Subcutaneous abdominal adipose tissue (tissue), 5 donors: Measurements from ENCODE around the gene ZCCHC24.

Experiments
- H3K27ac ChIP-seq: one replicate; pipeline ENCODE4 v1.7.0; 2013; ENCODE audit warnings: low read depth, mild to moderate bottlenecking, inconsistent platforms, low read length, moderate library complexity
- H3K27me3 ChIP-seq, 5 donors: one replicate each; pipeline ENCODE4 v1.7.0; 2013; ENCODE audit warnings: low read length in 5 of 5, inconsistent platforms in 1 of 5; ENCODE audit not compliant: control insufficient read depth in 5 of 5, insufficient read depth in 4 of 5
- H3K36me3 ChIP-seq, 5 donors: one replicate each; pipeline ENCODE4 v1.7.0; 2013; ENCODE audit warnings: low read length in 5 of 5; ENCODE audit not compliant: control insufficient read depth in 5 of 5, insufficient read depth in 5 of 5
- H3K4me1 ChIP-seq, 5 donors: one replicate each; pipeline ENCODE4 v1.7.0; 2013; ENCODE audit warnings: low read length in 5 of 5, mild to moderate bottlenecking in 3 of 5, moderate library complexity in 1 of 5; ENCODE audit not compliant: control insufficient read depth in 5 of 5, insufficient read depth in 5 of 5
- H3K4me3 ChIP-seq, 5 donors: one replicate each; pipeline ENCODE4 v1.7.0; 2013; ENCODE audit warnings: low read length in 5 of 5, low read depth in 1 of 5
- H3K9ac ChIP-seq, 5 donors: one replicate each; pipeline ENCODE4 v1.7.0; 2013; ENCODE audit warnings: low read length in 5 of 5, mild to moderate bottlenecking in 4 of 5, moderate library complexity in 3 of 5
- H3K9me3 ChIP-seq, 5 donors: one replicate each; pipeline ENCODE4 v1.7.0; 2013; ENCODE audit warnings: low read length in 5 of 5; ENCODE audit not compliant: control insufficient read depth in 5 of 5
- donor health status: healthy.
- donor health status: healthy.
- donor health status: healthy.
- donor health status: healthy.
- donor health status: healthy.

Gene ZCCHC24

DNA sequence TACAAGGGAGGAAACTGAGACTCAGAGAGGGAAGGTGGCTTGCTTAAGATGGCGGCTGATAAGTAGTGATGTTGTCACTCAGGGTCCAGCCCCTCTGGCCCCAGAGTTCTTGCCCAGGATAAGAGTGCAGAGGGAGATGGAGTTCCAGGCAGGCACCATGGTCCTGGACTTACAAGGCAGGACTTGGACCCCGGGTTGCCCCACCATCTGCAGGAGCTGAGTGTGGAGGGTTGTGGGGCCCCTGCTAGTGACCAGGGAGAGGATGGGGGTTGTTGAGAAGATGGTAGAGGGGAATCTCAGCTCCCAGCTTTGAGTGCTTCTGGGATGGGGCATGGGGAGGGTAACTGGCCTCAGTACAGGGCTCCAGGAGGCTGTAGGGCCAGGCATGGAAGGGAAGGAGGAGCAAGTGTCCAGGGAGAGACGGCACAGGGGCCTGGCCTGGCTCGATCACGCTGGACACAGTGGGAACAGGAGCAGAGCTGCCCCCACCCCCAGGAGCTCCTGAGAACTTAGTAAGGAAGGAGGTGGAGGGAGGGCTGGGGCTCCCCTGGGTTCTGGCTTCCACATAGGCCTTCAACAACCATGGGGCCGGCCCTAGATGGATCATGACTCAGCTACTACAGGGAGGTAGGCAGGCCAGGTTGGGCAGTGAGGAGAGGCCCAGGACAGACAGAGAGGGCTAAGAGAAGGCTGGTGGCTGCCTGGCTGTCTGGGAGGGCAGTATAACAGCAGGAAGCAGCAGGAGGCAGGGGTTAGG lies 69.9 kb downstream of the ZCCHC24 start:
- no peak overlapping the region for H3K27ac ChIP-seq
- no peak overlapping the region for H3K4me3 ChIP-seq
- peaks cover 9 to 22% (median 20%) of the 10 kb centered on the region in 5 donors for H3K4me1 ChIP-seq
- H3K27me3 ChIP-seq, result no peaks in the 10 kb centered on the region
- no peak overlapping the region for H3K9ac ChIP-seq
- H3K9me3 ChIP-seq, result peaks cover 0 to 3% (median 0%) of the 10 kb centered on the region in 5 donors
- no peaks in the 10 kb centered on the region for H3K36me3 ChIP-seq

DNA sequence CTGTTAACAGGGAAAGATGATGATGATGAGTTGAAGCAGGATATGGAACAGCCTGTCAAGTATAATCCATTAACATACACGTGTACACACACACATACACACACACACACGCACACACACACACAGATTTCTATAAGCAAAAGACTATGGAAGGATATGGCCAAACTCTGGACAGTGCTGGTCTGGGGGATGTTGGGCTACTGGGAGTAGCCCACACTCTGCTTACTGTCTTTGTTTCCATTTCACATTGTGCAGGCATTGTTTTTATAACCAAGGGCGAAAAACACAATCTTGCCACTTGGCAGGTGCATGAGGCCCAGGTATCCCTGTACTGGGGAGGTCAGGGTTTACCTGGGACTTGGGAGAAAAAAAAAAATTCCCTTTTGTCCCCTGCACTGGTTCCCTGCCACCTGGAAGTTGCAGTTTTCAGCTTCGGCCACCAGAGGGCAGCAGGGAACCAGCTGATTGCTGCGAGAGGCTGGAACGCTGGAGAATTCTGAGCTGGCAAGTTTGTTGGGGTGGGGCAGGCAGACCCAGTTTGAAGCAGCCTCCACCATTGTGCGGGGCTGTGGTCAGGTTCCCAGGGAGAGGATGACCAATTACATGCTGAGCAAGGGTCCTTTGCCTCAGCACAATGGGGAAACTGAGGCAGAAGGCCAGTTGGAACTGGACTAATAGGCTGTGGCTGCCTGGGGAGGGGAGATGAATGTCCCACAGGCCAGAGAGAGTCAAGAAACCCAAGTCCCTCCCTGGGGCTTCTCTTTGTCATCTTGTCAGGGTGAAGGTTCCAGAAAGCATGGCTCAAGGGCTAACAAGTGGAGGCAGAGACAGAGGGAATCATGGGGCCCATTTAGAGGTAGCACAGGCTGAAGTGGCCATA lies 70.9 kb downstream of the ZCCHC24 start:
- Histone ChIP-seq H3K9ac (no peak overlapping the region), H3K36me3 (no peaks in the 10 kb centered on the region), H3K9me3 (peaks cover 0 to 3% (median 0%) of the 10 kb centered on the region in 5 donors), H3K27me3 (no peaks in the 10 kb centered on the region), H3K4me1 (peaks cover 3 to 13% (median 10%) of the 10 kb centered on the region in 5 donors), H3K27ac (no peak overlapping the region), H3K4me3 (no peak overlapping the region)

DNA sequence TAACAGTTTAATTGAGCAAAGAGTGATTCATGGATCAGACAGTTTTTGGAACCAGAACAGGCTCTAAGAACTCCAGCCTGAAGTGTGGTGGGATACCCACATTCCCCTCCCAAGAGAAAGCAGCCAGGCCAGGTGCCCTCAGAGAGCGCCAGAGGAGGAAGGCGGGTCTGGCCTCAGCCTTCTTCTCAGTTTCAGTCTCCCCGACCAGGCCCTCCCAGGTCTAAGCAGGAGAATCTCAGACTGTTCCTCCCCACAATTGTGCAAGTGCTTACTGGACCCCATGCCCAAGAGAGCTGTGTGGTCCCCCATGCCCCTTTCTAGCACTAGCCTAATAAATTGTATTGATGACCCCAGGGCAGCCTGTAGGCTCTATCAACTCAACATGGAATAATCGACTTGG lies 72.6 kb downstream of the ZCCHC24 start:
- Histone ChIP-seq H3K4me1 (peaks cover 0 to 6% (median 5%) of the 10 kb centered on the region in 5 donors), H3K4me3 (no peak overlapping the region), H3K27ac (no peak overlapping the region), H3K36me3 (no peaks in the 10 kb centered on the region), H3K27me3 (no peaks in the 10 kb centered on the region), H3K9ac (no peak overlapping the region), H3K9me3 (peaks cover 0 to 3% (median 0%) of the 10 kb centered on the region in 5 donors)

DNA sequence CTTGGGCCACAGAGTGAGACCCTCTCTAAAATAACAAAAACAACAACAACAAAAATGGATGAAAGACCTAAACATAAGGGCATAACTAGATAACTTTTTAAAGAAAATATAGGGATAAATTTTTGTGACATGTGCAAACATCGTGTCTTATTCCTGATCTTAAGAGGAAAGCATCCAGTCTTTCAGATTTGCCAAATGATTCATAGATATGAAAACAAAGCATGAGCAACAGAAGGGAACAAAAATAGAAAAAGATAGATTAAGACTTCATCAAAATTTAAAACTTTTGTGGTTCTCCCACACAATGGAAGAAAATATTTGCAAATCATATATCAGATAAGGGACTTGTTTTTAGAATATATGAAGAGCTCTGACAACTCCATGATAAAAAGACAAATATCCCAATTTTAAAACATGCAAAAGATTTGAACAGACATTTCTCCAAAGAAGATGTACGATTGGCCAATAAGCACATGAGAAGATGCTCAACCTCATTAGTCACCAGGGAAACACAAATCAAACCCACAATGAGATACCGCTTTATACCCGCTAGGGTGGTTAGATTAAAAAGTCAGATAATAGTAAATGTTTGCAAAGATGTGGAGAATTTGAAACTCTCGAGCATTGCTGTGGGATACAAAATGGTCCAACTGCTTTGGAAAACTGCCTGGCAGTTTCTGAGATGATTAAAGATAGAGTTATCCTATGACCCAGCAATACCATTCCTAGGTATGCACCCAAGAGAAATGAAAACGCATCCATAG lies 77.8 kb downstream of the ZCCHC24 start:
- Histone ChIP-seq H3K4me1 (no peaks in the 10 kb centered on the region), H3K4me3 (no peak overlapping the region), H3K9me3 (peaks cover 0 to 7% (median 2%) of the 10 kb centered on the region in 5 donors), H3K27me3 (no peaks in the 10 kb centered on the region), H3K9ac (no peak overlapping the region), H3K27ac (no peak overlapping the region), H3K36me3 (no peaks in the 10 kb centered on the region)

DNA sequence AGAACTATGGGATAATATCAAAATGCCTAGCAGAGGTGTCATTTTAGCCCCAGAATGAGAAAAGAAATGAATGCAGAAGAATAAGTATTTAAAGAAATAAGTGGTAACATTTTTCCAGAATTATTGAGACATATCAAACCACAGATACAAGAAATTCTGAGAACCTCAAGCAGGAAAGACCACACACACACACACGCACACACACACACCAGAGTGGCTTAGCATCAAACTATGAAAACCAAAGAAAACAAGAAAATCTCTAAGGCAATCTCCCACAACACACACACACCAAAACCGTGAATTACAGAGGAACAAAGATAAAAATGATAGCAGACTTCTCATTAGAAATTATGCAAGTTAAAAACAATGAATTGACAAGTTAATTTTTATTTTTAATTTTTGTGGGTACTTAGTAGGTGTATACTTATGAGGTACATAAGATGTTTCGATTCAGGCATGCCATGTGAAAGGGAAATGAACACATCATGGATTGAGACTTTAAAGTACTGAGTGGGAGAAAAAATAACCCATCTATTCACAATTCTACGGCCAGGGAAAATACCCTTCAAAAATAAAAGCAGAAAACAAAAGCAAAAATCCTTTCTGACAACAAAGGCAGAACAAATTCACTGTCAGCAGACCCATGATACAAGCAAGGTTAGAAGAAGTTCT lies 83.6 kb downstream of the ZCCHC24 start:
- H3K9me3 ChIP-seq, result peaks cover 0 to 5% (median 0%) of the 10 kb centered on the region in 5 donors

DNA sequence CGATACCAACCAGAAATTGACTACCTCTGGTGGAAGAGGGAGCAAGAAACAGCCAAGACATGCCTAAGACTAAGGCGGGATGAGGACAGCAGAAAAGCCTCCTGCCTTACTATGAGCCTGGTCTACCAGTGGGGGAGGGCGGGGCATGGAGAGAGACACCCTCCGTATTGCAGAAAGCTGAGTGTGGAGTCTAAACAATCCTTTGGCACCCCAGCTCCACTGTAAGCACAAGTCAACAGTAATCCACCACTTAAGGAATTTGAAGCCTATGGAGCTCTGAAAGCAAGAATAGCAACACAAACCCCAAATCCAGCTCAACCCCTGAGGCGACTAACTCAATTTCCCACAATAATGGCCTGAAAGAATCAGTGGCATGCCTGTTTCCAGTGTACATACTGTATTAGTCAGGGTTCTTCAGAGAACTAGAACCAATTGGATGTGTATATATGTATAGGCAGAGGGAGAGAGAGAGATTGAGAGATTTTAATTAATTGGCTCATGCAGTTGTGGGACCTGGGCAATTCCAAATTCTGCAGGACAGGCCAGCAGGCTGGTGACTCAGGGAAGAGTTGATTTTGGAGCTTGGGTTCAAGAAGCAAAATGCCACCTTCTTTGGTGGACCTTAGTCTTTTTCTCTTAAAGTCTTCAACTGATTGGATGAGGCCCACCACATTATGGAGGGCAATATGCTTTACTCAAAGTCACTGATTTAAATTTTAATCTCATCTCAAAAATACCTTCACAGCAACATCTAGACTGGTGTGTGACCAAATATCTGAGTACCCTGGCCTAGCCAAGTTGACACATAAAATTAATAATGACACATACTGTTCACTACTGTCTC lies 84.7 kb downstream of the ZCCHC24 start:
- no peak overlapping the region for H3K4me3 ChIP-seq
- H3K27ac ChIP-seq, result no peak overlapping the region
- peaks cover 0 to 7% (median 0%) of the 10 kb centered on the region in 5 donors for H3K4me1 ChIP-seq
- H3K27me3 ChIP-seq, result no peaks in the 10 kb centered on the region
- no peak overlapping the region for H3K9ac ChIP-seq
- H3K36me3 ChIP-seq, result peaks cover 0 to 3% (median 0%) of the 10 kb centered on the region in 5 donors
- peaks cover 0 to 5% (median 0%) of the 10 kb centered on the region in 5 donors for H3K9me3 ChIP-seq

More for the DNA sequence above, 83.6 kb downstream of the ZCCHC24 start:
- Histone ChIP-seq H3K36me3 (peaks cover 0 to 2% (median 0%) of the 10 kb centered on the region in 5 donors), H3K9ac (no peak overlapping the region), H3K27ac (no peak overlapping the region), H3K4me3 (no peak overlapping the region), H3K27me3 (no peaks in the 10 kb centered on the region), H3K4me1 (no peaks in the 10 kb centered on the region)

DNA sequence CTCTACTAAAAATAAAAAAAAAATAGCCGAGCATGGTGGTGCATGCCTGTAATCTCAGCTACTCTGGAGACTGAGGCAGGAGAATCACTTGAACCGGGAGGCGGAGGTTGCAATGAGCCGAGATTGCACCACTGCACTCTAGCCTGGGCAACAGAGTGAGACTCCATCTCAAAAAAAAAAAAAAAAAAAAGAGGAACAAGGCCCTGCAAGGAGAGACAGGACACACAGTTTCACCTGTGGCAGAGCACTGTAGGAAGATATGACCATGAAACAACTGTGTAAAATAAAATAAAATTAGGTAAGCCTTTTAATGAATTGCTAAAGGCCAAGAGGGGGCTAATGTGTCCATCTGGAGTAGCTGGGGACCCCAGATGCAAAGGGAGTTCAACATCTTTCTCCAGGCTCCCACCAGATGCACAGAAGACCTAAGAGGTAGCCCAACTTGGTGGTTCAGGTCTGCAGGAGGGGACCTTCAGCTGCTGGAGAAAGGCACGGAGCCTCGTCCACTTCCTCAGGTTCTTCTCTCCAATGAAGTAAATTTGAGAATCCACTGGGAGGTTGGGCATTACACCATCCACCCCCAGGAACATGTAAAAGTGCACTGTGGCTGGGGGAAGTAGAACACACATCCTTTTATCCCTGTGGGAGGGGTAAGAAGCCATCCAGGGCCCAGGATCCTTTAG lies 85.5 kb downstream of the ZCCHC24 start:
- H3K4me3 ChIP-seq, result no peak overlapping the region
- H3K27ac ChIP-seq, result no peak overlapping the region
- peaks cover 0 to 10% (median 0%) of the 10 kb centered on the region in 5 donors for H3K36me3 ChIP-seq
- H3K27me3 ChIP-seq, result no peaks in the 10 kb centered on the region
- peaks cover 0 to 7% (median 0%) of the 10 kb centered on the region in 5 donors for H3K4me1 ChIP-seq
- no peak overlapping the region for H3K9ac ChIP-seq
- peaks cover 0 to 5% (median 0%) of the 10 kb centered on the region in 5 donors for H3K9me3 ChIP-seq

DNA sequence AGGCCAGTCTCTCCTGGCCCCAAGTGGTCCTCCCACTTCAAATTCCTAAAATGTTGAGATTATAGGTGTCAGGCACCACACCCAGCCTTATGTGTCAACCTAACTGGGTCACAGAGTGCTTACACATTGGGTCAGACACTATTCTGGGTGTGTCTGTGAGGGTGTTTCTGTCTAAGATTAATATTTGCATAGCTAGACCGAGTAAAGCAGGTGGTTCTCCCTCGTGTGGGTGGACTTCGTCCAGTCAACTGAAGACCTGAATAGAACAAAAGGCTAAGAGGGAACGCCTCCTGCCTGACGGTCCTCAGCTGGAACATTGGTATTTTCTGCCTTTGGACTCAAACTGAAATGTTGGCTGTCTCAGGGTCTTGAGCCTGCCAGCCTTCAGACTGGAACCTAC lies 86.6 kb downstream of the ZCCHC24 start:
- no peak overlapping the region for H3K9ac ChIP-seq
- H3K9me3 ChIP-seq, result no peaks in the 10 kb centered on the region

More for the DNA sequence above, 86.6 kb downstream of the ZCCHC24 start:
- peaks cover 2 to 22% (median 11%) of the 10 kb centered on the region in 5 donors for H3K36me3 ChIP-seq
- H3K4me3 ChIP-seq, result no peak overlapping the region
- no peak overlapping the region for H3K27ac ChIP-seq
- no peaks in the 10 kb centered on the region for H3K27me3 ChIP-seq
- H3K4me1 ChIP-seq, result peaks cover 0 to 7% (median 0%) of the 10 kb centered on the region in 5 donors
